ENCODE data around the gene SIAH3. TPM values are rescaled to one million over a fixed set of nuclear protein-coding genes. Genes with fewer than 3 reads are reported as not detected.

Gene SIAH3
- total RNA-seq, 8 experiments from 2014 or later, result 0.56 to 7.4 (median 3.6) TPM

DNA sequence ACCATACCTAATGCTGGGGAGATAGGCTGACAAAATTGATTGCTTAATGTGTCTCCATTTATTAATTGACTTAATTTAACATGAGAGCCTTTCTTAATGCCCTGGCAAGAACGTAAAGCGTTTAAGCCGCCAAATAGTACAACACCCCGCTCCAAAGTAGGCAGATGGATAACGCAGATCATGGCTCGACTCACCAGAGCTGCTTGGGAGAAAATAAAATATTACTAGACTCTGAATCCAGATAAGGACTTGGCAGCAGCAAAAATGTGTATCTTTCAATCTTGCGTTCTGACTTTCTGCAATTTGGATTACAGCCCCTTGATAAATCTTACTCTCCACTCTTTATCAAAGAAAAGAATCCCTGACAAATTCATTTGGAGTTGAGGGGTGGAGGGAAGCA lies 403 bp upstream of the SIAH3 start:
- peak in 3 of 8 experiments; percentile 1 for ATAC-seq (replicated peaks in 6 of 8)
- Histone ChIP-seq H3K27ac (no peak overlapping the region), H3K4me3 (peak overlapping the region; percentile 28 to 44 (median 37)), H3K4me1 (replicated peaks in 1 of 2) (peaks cover 9 to 32% of the 10 kb centered on the region in 2 donors)
- WGBS, 10 experiments, result 17 to 100% (median 45%) methylated on average over 1 to 7 of the region's 7 CpGs
- in situ Hi-C loops (cut with MboI; ENCODE audit: low pct_unique_long_range_greater_than_20kb in 2 of 9, low sequenced_read_pairs in 9 of 9, unreplicated experiment in 9 of 9), result no loop called here

DNA sequence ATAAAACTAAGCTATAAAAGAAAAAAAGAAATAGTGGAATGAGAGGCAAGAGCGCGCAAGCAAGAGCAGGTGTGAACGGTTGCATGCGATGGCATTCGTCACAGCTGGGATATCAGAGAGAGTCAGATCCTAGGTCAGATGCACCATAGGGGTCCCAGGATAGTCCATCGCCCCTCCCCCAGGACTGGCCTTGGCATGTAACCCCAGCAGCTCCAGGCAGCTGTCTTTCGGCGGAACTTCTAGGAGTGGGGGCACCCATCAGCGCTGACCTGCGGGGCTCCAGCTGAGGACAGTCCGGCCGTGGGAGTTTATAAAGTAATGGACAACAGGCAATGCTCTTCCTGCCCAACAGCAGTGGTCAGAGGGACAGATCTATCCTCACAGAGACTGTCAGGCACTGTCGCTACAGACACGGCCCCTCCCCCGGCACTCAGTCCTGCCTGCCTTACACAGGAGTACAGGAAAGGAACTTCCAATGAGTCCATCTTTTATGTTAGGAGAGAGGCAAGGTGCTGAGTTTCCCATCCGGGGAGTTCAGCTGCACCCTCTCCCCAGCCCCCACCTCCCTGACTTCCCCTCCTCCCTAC lies 1.4 kb downstream of the SIAH3 start:
- 19 to 100% (median 51%) methylated on average over 1 to 9 of the region's 16 CpGs; no CpG with 5 or more reads in 2 of the 10 experiments for WGBS, 10 experiments
- peaks cover 9 to 36% of the 10 kb centered on the region in 2 donors for H3K4me1 ChIP-seq (replicated peaks in 1 of 2)
- H3K4me3 ChIP-seq, result peak overlapping the region; percentile 28 to 44 (median 37)
- in situ Hi-C loops (cut with MboI; ENCODE audit: low pct_unique_long_range_greater_than_20kb in 2 of 9, low sequenced_read_pairs in 9 of 9, unreplicated experiment in 9 of 9), result no loop called here
- peak in 7 of 8 experiments; percentile 17 to 62 (median 53) for ATAC-seq (replicated peaks in 6 of 8)
- no peak overlapping the region for H3K27ac ChIP-seq

DNA sequence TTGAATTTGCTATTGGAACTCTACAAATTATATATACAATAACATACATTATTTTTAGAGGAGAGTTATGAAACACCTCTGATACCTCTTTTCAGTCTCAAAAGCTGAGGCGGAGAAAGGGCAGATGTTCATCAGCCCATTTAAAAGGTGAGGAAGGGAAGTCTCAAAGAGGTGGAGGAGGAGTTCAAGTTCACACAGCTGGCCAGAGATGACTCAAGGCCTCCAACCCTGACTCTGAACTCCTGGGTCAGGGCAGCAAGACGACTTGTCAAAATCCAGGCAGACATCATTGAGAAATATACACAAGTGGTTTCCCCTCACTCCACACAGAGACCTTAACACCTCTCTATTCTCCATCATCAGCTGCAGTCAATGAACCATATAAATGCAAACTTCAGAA lies 2.1 kb downstream of the SIAH3 start:
- in situ Hi-C loops (cut with MboI; ENCODE audit: low pct_unique_long_range_greater_than_20kb in 2 of 9, low sequenced_read_pairs in 9 of 9, unreplicated experiment in 9 of 9), result no loop called here
- H3K4me1 ChIP-seq (replicated peaks in 1 of 2), result peaks cover 9 to 36% of the 10 kb centered on the region in 2 donors
- ATAC-seq (replicated peaks in 6 of 8), result peak in 1 of 8 experiments; percentile 4
- H3K27ac ChIP-seq, result no peak overlapping the region
- peak overlapping the region in 1 of 5 donors; percentile 37 for H3K4me3 ChIP-seq
- 56 to 100% (median 100%) methylated on average over 1 to 2 of the region's 2 CpGs; no CpG with 5 or more reads in 3 of the 10 experiments for WGBS, 10 experiments

DNA sequence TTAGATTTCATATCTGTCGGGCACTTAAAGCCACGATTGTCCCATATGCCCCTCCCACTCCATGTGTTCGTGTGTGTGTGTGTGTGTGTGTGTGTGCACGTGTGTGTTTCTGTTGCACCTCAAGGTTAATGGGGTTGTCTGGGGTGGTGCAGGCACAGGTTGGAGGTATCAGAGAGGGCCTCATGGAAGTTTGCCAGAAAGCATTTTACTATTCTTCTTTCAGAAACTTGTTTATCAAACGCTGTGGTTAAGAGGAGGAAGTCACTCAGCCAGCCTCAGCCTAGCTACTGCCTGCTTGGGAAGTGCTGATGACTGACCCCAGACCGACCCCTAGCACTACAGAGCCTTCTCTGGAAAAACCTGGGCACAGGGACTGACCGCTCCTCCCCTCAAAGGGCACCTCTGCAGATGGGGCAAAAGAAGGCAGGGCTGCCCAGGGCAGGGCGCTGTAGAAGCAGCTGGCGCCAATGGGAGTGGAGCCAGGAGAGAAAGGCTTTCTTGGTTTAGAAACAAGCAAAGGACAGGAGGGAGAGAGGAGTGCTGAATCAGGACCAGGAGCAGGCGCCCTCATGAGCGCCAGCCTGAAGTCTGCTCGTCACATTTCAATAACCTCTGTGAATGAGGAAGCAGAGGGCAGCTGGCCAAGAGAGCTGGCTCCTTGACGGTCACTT lies 3.9 kb downstream of the SIAH3 start:
- no peak for ATAC-seq (replicated peaks in 6 of 8)
- WGBS, 10 experiments, result 27 to 92% (median 53%) methylated on average over 1 to 5 of the region's 13 CpGs; no CpG with 5 or more reads in 3 of the 10 experiments

DNA sequence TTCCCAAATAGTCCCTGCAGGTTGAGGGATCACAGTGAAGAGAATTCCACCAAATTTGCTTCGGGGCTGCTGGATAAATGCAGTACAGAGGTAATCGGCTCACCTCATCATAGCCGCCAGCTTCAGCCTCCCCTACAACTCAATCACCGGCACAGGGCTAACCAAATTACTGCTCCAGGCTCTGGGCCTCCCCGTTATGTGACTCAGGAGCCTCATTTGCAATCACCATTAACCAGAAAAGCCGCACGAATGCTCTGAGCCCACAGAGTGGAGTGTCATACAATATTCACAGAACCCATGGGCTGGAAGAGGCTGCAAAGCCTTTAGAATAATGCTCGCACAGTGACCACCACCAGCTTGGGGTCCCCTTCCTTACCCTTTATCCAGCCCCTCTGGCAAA lies 4.9 kb downstream of the SIAH3 start:
- Histone ChIP-seq H3K4me3 (no peak overlapping the region), H3K4me1 (replicated peaks in 1 of 2) (peaks cover 9 to 27% of the 10 kb centered on the region in 2 donors), H3K27ac (no peak overlapping the region)
- in situ Hi-C loops (cut with MboI; ENCODE audit: low pct_unique_long_range_greater_than_20kb in 2 of 9, low sequenced_read_pairs in 9 of 9, unreplicated experiment in 9 of 9), result no loop called here
- WGBS, 10 experiments, result 10 to 100% (median 75%) methylated on average over 1 to 7 of the region's 8 CpGs; no CpG with 5 or more reads in 1 of the 10 experiments
- ATAC-seq (replicated peaks in 6 of 8), result peak in 1 of 8 experiments; percentile 38

More for the DNA sequence above, 3.9 kb downstream of the SIAH3 start:
- in situ Hi-C loops (cut with MboI; ENCODE audit: low pct_unique_long_range_greater_than_20kb in 2 of 9, low sequenced_read_pairs in 9 of 9, unreplicated experiment in 9 of 9), result no loop called here
- H3K4me3 ChIP-seq, result no peak overlapping the region
- H3K4me1 ChIP-seq (replicated peaks in 1 of 2), result peaks cover 9 to 37% of the 10 kb centered on the region in 2 donors
- H3K27ac ChIP-seq, result no peak overlapping the region

DNA sequence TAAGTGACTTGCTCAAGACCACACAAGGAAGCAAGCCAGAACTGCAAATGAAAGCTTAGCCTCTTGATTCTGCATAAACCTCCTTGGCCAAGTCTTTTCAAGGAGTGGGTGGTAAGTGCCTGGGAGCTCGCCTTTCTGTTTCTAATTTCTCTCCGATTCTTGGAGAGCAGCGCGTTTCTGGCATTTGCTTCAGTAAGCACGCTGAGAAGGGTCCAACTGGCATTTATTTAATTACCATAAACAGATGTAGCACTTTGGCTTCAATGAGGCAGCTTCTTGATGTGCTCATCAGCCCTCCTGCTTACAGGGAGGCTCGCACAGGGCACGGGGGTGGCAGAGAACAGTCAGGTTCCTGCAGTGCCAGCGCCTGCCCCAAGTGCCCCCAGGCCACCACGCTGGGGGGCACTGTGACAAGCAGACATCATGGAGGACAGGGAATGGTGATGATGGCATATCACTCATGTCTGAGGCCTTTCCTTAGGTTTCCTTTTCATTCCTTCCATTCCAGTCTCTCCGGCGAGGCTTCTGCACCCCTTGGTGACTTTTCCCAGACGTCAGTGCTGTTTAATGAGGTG lies 13.3 kb downstream of the SIAH3 start:
- ATAC-seq (replicated peaks in 6 of 8), result peak in 4 of 8 experiments; percentile 12 to 75 (median 42)
- 0 to 44% (median 11%) methylated on average over 1 to 9 of the region's 12 CpGs; no CpG with 5 or more reads in 2 of the 10 experiments for WGBS, 10 experiments
- no peak overlapping the region for H3K27ac ChIP-seq
- H3K4me3 ChIP-seq, result no peak overlapping the region
- peaks cover 20 to 30% of the 10 kb centered on the region in 2 donors for H3K4me1 ChIP-seq (replicated peaks in 1 of 2)
- in situ Hi-C loops (cut with MboI; ENCODE audit: low pct_unique_long_range_greater_than_20kb in 2 of 9, low sequenced_read_pairs in 9 of 9, unreplicated experiment in 9 of 9), result no loop called here

DNA sequence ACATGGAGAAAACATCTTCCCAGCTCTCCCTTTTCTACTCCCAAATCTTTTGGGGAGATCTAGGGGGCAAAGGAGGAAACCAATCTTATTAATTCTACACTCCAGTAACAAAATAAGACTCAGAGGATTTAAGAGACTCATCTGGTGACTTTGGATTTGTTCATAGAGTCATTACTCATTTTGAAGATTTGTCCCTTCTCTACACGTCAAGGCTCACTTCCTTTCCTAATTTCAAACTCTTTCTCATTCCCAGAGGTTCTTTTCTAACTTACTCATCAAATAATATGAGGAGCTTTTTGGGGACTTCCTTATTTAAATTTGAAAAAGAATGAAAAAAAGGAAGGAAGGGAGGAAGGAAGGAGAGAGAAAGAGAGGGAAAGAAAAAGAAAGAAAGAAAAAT lies 14.4 kb downstream of the SIAH3 start:
- 18 to 100% (median 65%) methylated on average over 1 of the region's 1 CpG; no CpG with 5 or more reads in 2 of the 10 experiments for WGBS, 10 experiments
- Histone ChIP-seq H3K4me3 (no peak overlapping the region), H3K27ac (no peak overlapping the region), H3K4me1 (replicated peaks in 1 of 2) (peaks cover 22 to 31% of the 10 kb centered on the region in 2 donors)
- in situ Hi-C loops (cut with MboI; ENCODE audit: low pct_unique_long_range_greater_than_20kb in 2 of 9, low sequenced_read_pairs in 9 of 9, unreplicated experiment in 9 of 9), result no loop called here
- no peak for ATAC-seq (replicated peaks in 6 of 8)

DNA sequence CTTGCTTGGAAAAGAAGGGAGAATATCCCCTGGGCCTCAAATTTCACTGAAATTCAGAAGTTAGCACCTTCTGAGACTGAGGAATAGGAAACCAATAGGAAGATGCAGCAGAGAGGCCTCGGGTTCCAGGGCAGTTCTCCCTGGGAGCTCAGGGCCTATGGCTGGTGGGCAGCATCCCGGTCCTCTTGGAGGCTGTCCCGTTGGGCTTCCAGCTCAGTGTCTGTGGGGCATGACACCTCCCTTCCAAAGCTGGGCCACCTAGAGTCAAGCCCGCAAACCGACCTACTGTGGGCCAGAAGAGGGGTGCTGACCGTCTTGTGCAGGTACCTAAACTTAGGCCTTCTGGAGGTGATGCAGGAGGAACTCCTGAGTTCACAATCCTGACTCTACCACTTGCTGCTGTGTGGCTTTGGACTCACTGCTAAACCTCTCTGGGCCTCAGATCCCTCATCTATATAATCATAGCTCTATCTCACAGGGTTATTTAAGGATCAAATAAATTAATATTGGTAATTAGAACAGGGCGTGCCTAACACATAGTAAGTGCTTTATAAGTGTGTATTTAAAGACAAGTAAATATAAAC lies 17.1 kb downstream of the SIAH3 start:
- ATAC-seq (replicated peaks in 6 of 8), result no peak
- H3K27ac ChIP-seq, result no peak overlapping the region
- H3K4me3 ChIP-seq, result no peak overlapping the region
- 7 to 90% (median 84%) methylated on average over 2 to 4 of the region's 7 CpGs; no CpG with 5 or more reads in 4 of the 10 experiments for WGBS, 10 experiments
- in situ Hi-C loops (cut with MboI; ENCODE audit: low pct_unique_long_range_greater_than_20kb in 2 of 9, low sequenced_read_pairs in 9 of 9, unreplicated experiment in 9 of 9), result no loop called here
- H3K4me1 ChIP-seq (replicated peaks in 1 of 2), result peaks cover 22 to 31% of the 10 kb centered on the region in 2 donors

DNA sequence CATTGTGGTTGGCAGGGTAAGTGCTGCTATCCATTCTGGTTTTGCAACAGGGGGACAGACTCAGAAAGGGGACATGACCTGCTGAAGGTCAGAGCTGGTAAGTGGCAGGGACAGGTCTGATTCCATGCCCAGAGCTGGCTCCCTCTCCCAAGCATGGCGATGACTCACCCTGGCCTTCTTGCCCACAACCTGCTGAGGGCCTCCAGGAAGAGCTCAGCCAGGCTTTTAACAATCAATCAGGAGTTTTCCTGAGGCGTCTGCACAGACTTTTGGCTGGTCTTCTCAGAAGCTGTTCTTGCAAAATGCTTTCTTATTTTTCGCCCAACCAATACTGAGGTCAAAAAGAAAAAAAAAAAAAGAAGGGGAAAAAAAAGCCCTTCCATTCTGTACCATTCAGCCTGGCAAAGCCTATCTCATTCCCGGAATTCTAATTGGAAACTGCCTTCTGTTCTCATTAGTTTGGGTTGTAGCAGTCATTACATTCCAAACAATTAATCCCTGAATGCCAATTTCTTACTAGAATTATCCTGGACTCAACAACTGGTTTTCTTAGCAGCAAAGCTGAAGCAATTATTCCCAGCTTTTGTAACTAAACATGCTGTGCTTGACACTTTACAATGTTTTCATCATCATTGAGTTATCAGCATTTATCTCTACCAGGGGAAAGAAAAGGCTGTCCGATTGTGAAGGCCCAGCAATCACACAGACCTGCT lies 17.7 kb downstream of the SIAH3 start:
- ATAC-seq (replicated peaks in 6 of 8), result peak; percentile 45 to 96 (median 76)
- H3K27ac ChIP-seq, result no peak overlapping the region
- H3K4me3 ChIP-seq, result no peak overlapping the region
- peaks cover 25 to 34% of the 10 kb centered on the region in 2 donors for H3K4me1 ChIP-seq (replicated peaks in 1 of 2)
- in situ Hi-C loops (cut with MboI; ENCODE audit: low pct_unique_long_range_greater_than_20kb in 2 of 9, low sequenced_read_pairs in 9 of 9, unreplicated experiment in 9 of 9), result no loop called here
- WGBS, 10 experiments, result 6 to 83% (median 52%) methylated on average over 1 to 5 of the region's 5 CpGs

DNA sequence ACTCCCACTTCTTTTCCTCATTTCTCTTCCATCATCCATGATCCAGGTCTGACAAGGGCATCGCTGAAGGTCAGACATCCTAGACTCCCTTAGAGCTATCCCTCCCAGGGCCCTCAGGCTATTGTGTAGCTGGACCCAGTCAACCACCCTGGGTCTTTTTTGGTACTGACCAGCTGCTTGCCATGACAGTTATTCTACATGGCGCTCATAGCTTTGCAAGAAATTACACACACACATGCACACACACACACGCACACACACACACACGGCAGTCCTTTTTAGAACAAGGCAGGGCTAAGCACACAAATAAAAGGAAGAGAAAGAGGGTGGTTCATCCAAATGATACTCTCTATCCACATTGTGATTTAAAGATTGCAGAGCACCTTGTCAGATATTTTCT lies 18.3 kb downstream of the SIAH3 start:
- Histone ChIP-seq H3K27ac (no peak overlapping the region), H3K4me1 (replicated peaks in 1 of 2) (peaks cover 24 to 33% of the 10 kb centered on the region in 2 donors), H3K4me3 (no peak overlapping the region)
- 73 to 100% (median 89%) methylated on average over 1 to 4 of the region's 4 CpGs; no CpG with 5 or more reads in 1 of the 10 experiments for WGBS, 10 experiments
- ATAC-seq (replicated peaks in 6 of 8), result peak in 2 of 8 experiments; percentile 4 to 9
- in situ Hi-C loops (cut with MboI; ENCODE audit: low pct_unique_long_range_greater_than_20kb in 2 of 9, low sequenced_read_pairs in 9 of 9, unreplicated experiment in 9 of 9), result no loop called here

DNA sequence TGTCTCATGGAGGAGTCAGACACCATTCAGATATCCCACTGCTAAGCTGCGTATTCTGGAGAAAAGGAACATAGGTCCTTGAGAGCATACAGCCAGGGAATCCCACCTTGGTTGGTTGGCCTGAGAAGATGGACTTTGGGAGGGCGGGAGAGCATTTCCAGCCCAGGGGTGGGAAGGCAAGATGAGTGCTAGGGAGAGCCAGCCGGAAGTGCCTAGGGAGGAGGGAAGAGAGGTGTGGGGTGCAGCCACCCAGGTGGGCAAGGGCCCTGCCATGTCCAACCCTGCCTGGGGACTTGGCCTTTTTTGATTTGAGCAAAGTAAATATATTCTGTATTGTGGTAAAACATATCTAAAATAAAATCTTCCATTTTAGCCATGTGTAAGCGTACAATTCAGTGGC lies 19.7 kb downstream of the SIAH3 start:
- in situ Hi-C loops (cut with MboI; ENCODE audit: low pct_unique_long_range_greater_than_20kb in 2 of 9, low sequenced_read_pairs in 9 of 9, unreplicated experiment in 9 of 9), result no loop called here
- Histone ChIP-seq H3K27ac (no peak overlapping the region), H3K4me1 (replicated peaks in 1 of 2) (peaks cover 20 to 39% of the 10 kb centered on the region in 2 donors), H3K4me3 (no peak overlapping the region)
- WGBS, 10 experiments, result 60 to 100% (median 97%) methylated on average over 1 to 3 of the region's 4 CpGs; no CpG with 5 or more reads in 2 of the 10 experiments
- no peak for ATAC-seq (replicated peaks in 6 of 8)

DNA sequence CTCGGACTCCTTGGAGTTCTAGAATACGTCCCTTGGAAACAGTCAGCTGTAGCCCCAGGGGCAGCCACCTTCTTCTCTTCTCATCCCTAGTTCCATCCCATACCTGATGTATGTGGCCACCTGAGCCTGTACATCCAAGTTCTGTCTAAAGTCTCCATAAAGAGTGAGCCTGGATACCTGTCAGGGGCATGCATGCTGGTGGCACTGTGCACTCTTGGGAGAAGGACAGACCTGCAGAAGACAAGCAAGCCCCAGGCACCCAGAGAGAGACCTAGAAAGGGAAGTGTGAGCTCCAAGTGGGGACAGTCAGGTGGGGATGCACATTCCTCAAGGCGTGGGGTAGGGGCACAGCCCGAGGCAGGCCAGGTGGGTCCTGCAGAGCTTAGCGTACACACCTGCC lies 21.4 kb downstream of the SIAH3 start:
- Histone ChIP-seq H3K4me3 (no peak overlapping the region), H3K27ac (no peak overlapping the region), H3K4me1 (replicated peaks in 1 of 2) (peaks cover 20 to 53% of the 10 kb centered on the region in 2 donors)
- 20 to 100% (median 95%) methylated on average over 1 to 2 of the region's 5 CpGs; no CpG with 5 or more reads in 4 of the 10 experiments for WGBS, 10 experiments
- no peak for ATAC-seq (replicated peaks in 6 of 8)
- in situ Hi-C loops (cut with MboI; ENCODE audit: low pct_unique_long_range_greater_than_20kb in 2 of 9, low sequenced_read_pairs in 9 of 9, unreplicated experiment in 9 of 9), result no loop called here

Measured in motor neuron (in vitro differentiated cells).